DMS 273 treated with DMSO at 0.1 percent for 48 hours (cell line): Measurements from ENCODE around the gene ZNF385D.

Experiments used
- DNase-seq: peaks from one replicate; lab custom pipeline; 2025; lab: John Stamatoyannopoulos, UW

Gene ZNF385D, protein sequence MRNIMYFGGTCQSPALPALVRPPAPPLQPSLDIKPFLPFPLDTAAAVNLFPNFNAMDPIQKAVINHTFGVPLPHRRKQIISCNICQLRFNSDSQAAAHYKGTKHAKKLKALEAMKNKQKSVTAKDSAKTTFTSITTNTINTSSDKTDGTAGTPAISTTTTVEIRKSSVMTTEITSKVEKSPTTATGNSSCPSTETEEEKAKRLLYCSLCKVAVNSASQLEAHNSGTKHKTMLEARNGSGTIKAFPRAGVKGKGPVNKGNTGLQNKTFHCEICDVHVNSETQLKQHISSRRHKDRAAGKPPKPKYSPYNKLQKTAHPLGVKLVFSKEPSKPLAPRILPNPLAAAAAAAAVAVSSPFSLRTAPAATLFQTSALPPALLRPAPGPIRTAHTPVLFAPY

DNA sequence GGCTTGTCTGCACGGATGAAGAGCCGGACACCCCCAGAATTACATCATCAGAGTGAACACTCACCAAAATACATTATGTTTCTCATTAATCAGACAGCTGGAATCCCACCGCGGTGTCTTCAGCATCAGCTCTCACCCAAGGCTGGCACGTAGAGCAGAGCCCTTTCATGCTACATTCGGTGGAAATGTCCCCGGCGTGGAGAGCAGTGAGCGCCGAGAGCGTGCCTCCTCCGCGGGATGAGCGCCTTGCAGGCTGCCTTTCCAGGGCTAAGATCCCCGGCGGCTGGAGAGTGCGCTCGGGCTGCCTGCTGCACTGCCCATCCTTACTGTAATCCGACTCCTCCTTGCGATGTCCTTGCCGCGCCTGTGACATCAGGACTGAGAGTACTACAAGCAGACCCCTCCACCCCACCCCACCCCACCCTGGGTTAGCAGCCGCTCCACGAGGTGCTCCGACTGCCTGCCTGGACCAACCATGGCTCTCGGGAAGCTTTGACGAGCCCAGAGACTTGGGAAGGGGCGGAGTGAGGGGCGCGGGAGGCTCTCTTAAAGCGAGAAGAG lies at the start of gene ZNF385D:
ZNF385D (minus strand) TSS at position 380 of the 561 bp plus-strand sequence; CDS start at position 86, 294 bp downstream.
- DNase-seq, result peak; percentile 51

DNA sequence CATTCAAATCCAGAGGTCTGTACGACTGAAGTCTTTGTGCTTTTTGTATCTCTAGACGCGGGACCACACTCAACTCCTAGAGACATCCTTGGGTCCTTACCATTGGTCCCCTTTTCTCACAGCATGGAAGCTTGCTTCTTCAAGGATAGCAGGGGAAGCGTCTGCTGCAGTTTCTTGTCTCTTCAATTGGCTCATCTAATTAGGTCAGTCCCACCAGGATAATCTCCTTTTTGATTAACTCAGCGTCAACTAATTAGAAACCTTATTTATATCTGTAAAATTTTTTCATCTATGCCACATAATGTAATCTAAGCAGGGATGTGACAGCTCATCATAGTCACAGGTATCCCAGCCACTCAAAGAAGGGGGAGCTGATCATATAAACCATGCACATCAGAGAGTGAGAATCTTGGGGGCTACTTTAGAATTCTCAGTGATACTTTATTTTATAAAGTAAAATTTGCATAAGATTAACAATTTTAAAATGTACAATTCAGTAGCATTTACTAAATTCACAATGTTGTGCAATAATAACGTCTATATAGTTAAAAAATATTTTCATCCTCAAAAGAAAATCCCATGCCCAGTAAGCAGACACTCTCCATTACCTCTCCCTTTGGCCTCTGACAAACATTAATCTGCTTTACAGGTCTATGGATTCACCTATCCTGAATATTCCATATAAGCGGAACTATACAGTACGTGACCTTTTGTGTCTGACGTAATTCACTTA lies 47.5 kb upstream of the ZNF385D start:
- DNase-seq, result no peak

DNA sequence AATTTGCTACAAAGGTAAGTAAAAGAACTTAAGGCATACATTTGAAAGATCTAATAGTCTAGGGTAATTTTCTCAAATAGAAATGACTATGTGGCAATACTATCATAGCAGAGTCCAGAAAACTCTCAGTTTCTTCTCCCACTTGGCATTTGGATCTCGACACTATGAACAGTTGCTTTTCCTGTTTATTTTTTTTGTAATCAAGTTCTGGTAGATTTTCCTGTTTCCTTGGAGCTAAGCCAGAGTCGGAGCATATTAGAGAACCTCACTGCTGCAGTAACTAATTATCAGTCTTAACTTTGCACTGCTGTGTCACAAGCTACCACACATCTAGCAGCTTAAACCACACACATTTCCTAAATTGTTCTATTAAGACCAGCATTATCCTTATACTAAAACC lies 44.9 kb upstream of the ZNF385D start:
- no peak for DNase-seq

DNA sequence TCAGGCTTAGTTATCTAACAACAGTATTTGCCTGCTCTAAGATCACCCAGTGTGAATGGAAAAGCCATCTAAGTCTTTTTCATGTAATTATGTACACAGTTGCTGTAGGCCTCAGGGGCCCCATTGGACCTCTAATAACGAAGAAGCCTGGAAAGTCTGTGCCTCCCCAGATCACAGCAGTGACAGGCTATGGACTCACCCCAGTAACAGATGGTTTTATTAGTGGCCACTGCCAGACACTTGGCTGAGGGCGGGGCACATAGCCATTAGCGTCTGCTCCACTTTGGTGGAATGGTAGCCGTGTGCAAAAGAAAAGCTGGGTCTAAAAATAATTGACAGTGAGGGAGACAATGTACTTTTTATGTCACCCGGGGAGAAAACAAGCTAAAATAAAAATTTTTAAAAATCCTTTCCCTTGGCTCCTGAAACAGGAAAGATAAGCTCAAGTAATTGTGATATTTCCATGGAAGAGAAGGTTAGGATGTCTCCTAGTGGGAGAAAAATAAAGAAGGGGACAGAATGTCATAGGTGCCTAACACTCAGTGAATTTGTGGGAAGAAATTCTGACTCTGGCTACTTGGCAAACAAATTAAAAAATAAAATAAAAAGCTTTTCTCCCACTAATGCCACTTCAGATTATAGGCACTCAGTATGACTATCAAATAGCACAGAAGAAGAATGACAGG lies 44.3 kb upstream of the ZNF385D start:
- peak; percentile 73 for DNase-seq

DNA sequence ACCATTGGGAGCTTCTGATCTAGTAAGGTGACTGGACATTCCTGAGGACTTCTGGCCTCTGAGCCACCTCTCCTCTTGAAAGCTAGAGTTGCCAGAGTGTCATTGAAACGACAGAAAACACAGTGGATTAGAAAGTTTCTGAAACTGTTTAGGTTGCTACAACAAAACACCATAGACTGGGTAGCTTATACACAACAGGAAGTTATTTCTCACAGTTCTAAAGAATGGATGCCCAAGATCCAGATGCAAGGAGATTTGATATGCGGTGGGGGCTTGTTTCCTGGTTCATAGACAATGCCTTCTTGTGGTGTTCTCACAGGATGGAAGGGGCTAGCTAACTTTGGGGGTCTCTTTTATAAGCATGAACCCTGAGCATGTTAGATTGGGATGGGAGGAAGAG lies 43.3 kb upstream of the ZNF385D start:
- DNase-seq, result no peak

DNA sequence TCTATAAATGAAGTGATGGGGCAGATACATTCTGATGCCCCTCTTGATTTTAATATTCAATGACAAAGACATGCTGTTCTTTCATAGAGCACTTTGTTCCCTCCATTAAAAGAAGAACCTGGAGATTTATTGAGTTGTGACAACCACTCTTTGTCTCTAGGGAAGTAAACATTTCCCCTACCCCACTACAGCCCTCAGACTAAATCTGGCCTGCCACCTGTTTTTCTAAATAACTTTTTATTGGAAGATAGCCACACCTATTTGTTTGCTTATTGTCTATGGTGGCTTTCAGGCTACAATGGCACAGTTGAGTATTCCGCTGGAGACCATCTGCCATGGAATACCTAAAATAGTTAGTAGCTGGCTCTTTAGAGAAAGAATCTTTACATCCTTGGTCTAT lies 41.2 kb upstream of the ZNF385D start:
- no peak for DNase-seq

DNA sequence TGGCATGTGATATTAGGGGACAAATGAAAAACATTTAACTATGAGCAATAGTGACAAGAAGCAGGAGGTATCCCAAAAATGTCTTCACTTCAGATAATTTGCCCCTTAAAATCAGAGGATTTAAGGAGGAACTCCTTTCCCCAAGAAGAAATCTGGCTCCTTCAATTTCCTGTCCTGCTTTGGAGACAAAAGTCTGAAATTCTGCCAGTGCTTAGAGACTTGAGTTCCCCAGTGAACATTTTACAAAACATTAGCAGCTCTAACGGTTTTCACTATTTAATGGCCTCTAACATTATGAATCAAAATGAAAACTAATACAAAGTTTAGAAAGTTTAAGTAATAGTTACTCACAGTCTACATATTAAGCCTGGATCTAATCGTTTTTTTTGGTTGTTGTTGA lies 40.3 kb upstream of the ZNF385D start:
- no peak for DNase-seq

DNA sequence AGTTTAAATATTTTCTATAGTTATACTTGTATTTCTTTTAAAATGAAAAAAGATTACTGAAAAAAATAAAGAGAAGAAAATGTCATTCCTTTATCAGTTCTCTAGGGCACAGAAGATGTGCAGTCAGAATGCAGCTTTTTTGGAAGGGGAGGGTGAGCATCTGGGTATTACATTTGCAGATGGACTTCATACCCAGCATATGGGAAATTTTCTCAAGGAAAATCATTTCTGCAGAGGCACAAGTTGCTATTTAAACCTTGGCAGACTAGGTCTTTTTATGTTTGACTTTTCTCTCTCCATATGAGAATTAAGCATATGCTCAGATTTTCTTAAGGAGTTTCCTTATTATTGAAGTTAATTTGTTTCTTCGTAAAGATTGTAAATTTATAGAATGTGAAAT lies 39.5 kb upstream of the ZNF385D start:
- peak; percentile 15 for DNase-seq

DNA sequence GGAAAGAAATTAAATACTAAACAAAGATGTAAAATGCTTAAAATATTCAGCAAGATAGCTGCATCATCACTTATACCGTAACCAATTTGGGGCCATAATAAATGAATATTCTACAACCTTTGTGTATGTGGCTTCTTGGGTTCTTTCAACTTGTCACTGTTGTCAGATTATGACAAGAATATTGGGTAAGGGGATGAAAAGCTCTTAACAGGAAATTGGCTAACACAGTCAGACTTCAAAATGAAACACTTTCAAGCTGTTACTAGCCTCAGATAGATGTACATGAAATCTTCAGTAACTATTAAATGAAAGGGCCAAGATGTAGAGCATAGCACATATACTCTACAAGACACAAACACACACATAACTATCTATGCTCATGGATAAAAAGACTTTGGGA lies 38.7 kb upstream of the ZNF385D start:
- DNase-seq, result no peak

DNA sequence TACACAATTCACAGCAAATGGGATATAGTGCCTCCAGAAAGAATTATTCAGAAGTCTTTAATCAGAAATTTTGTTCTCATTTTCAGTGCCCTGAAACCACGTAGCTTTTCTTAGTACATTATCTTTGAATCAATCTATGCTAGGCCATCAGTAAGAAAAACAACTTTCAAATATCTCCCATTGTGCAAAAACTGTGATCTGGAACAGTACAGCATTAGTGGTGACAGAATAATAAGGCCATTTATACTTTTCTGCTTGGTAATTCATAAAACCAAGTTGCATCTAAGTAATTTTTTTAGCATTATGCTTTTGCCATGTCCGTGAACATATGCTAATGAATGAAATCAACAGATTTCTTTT lies 35.4 kb upstream of the ZNF385D start:
- DNase-seq, result no peak

DNA sequence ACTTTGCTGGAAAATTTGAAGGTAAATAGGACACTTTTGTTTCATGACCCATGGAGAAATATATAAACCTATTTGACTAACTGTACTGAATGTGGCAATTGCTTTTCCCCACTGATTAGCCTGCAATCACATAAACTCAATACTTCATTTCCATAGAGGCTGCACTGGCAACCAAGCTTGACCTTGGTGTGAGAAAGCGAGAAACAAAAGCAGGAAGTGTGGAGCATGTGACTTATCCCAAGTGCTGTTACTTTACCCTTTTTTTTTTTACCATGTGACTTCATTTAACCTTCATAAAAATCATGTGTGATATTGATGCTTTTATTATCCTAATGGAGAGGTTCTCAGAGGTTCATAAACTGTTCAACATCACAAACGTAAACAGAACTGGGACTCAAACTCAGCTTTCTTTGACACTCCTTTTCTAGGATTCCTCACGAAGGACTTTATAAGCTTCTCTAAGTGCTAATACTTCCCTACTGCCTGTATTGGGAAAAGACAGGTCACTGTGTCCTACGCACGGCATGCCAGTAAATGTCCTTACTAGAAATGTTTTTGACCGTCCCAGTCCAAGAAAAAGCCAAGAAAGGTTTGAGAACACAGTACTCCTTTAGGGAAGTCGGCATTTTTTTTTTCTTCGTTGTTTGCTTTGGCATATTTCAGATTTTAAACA lies 34.9 kb upstream of the ZNF385D start:
- DNase-seq, result no peak

DNA sequence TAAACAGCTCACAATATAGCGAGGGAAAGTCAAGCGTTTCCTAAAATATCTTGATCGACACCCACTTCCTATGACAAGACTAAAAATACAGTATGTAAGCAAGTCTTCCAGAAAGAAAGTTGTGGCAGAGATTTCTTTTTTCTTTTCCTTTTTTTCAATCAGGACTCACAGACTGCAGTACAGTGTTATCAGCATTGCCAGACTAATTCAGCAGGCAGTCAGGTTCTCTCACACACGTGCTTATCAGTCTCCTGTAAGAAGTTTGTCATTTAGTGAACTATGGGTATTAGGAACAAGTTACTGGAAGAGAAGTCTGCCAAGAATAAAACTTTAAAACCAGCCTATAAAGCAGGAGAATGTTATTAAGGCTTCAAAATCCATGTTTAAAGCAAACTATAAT lies 32.8 kb upstream of the ZNF385D start:
- DNase-seq, result no peak

DNA sequence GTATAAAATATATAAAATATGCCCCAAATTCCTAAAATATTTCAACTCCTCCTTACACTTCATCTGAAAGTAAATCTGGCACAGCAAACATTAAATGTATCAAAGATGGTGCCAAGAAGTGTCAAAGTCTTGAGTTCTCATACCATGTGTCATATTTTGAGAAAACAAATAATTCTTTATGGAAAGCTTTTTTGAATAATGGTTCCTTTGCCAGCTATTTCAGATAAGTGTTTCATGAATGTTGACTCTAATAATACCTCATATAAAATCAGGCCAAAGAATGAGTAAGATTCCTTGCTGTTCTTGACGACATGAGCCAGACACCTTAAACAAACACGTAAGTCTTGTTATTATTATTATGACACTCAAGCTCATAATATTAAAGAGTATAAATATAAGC lies 30.3 kb upstream of the ZNF385D start:
- no peak for DNase-seq

DNA sequence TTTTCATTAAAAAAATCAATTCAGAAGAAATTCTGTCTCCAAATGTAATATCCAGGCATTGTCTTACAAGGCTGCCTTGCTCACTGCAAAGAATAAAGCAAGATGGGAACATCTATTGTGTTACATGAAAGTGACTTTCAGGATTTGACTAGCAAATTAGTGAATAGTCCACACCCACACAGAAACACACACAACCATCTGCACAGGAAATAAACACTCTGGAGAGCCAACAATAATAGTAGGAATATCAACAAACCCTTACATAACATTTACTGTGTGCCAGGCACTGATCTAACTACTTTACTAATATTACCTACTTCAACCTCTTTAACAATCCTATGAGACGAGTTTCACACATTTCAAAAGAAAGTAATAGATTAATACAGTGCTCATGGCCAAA lies 28.9 kb upstream of the ZNF385D start:
- no peak for DNase-seq

DNA sequence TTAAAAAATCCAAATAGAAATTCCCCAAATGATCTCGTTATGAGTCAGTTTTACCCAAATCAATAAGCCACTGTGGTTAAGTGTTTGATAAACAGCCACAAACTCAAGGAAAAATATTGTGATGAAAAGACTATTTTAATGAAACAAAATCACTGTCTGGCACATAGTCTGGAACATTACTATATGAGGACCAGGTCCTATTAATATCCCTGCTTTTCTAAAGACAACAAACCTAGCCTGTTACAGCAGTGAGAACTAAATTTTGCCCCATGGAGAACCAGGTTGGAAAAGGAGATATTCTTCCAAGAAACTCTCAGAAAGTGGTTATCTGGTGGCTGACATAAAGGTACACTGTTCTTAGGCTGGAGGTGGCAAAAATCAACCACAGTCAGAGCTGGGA lies 27.7 kb upstream of the ZNF385D start:
- no peak for DNase-seq

DNA sequence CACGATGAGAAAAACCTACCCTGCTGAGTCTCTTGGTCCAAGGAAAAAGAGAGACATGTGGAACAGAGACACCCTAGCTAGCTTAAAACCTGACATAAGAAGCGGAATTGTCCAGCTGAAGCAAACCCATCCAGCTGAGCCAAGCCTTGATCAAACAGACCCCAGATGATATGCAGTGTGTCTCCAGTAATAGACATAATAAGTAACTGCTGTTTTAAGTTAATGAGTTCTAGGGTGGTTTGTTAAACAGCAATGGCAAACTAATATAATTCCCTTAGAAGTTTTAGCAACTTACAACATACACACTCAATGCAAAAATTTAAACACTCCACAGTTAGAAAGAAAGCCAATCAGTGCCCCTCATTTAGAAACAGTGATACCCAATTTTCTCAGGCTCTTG lies 26.8 kb upstream of the ZNF385D start:
- DNase-seq, result no peak

DNA sequence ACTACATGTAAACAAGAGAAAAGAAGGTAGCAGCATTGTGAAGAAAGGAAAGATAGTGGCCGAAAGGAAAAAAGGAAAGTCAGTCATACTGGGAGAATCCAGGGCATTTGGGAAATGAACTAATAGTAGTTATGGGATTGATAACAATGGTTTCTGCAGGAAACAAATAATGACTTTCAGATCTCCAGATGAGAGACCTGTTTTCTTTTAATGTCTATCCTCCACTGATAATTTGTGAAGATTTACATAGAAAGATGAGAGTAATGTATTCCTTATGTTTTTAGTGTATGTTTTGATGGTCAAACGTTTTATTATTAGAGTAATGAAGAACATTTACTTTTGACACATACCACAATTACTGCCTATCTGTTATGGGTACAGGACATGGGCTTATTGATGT lies 15.0 kb upstream of the ZNF385D start:
- DNase-seq, result no peak

DNA sequence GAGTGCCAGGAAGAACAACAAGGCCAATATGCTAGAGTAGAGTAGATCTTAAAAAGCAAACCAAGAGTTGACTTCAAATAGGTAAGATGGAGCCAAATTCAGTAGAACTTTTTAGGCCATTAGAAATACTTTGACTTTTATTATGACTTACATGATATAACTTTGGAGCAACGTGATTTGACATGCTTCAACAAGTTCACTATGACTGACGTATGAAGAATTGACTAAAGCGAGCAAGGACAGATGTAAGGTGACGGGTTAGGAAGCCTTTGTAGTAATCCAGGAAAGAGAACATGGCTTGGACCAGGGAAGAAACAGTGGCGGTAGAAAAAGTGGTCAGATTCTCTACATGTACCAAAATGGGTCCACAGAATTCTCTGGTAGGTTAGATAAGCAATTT lies 4.9 kb upstream of the ZNF385D start:
- no peak for DNase-seq

DNA sequence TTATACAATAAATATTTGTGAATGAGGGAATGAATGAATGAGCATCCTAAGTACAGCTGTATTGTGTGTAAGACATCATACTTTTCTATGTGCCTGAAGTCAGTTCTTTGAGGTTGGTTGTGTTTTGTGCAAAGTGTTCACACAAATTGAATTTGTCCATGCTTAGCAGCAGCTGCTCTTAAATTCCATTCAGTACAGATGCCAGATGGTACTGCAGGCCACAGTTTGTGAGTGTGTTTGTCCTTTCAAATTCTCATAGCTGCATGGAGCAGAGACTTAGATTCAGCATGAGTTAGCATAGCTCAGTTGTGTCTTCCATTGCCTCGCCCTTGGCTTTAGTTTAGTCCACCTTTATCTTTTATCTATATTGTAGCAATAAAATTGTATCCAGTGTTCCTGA lies 3.8 kb upstream of the ZNF385D start:
- peak; percentile 41 for DNase-seq

DNA sequence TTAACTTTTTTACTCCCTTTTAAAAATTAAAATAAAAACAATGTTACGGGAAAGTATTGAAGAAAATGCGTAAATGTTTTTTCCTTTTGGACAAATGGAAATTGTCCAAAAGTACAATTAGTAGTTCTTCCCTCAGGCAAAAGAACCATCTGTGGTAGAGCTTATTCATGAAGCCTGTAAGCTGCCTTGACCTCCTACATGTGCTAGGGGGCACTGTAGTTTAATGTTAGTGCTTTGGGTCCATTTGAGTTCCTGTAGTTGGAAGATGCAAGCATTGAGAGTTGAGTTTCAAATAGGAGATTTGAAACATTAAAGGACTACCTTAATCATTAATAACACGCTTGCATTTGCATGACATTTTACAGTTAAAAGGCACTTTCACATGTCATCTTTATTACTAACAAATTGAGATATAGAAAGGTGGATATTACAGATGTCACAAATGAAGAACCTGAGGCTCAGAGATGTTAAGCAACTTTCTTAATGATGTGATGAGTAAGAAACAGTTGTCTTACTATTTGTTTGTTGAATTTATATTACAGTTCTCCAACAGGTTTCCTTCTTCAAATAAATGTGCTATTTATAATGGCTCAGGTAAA lies 1.8 kb upstream of the ZNF385D start:
- peak; percentile 60 for DNase-seq

DNA sequence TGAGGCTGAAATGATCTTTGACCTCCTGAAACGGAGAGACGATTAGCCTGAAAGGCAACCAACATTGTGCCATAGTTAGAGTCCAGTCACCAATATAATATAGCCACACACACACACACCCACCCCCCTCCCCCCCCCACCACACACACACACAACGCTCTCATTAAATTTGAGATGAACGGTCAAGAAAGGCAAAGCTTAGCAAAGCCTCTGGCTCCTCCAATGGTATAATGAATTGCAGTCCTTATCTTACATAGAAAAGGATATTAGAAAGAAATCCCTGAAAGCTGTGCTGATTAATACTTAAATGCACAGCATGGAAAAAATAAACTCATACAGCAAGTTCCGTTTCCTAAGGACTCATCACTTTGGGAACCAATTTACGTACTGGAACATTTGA lies 876 bp upstream of the ZNF385D start:
- no peak for DNase-seq
